SU-DHL-6 (cell line): ENCODE data around the gene ANGPTL8.

Experiments used
- EZH2phosphoT487 ChIP-seq: fragments of 200-600 bp; sonication (generic), shearing (Covaris generic); conservative IDR thresholded peaks from 2 replicates; pipeline ENCODE4 v1.6.1; 2018; ENCODE audit warnings: mild to moderate bottlenecking, antibody characterized with exemption, low read length, moderate library complexity, mixed read lengths
- TF ChIP-seq, protein P1 (sequence below): fragments of 200-600 bp; sonication (generic); IDR thresholded peaks from one replicate; pipeline ENCODE4 v1.5.1; 2017; ENCODE audit warnings: antibody characterized with exemption, mild to moderate bottlenecking, low read length, moderate library complexity; ENCODE audit not compliant: insufficient read depth, poor library complexity, severe bottlenecking

DNA sequence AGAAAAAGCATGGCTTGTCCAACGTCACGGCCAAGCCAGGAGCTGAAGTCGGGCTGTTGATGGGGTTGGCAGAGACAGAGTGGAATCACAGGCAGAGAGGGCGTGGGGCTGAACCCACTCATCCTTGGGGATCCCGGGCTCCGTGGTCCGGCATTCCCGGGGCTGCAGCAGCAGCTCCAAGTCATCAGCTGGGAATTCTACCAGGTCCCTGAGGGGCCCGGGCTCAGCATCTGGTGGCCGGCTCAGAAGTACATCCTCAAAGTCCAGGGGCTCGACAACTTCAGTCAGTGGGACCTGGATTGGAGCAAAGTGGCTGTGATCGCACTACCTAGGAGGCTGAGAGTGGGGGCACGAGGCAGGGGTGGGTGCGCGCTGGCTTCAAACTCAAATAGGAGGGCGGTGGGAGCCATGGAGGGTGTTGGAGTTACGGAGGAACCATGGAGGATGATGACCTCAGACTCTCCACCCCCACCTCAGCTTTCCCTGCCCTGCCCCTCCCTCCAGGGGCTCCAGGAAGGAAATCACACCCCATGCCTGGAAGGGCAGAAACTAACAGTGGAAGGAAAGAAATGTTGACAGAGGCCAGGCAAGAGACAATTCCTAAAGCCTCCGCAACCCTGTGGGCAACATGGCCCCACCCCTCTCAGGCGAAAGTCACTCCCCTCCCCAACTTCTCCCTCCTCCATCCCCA, 13.4 kb downstream of the ANGPTL8 start:
- TF ChIP-seq, protein P1, sequence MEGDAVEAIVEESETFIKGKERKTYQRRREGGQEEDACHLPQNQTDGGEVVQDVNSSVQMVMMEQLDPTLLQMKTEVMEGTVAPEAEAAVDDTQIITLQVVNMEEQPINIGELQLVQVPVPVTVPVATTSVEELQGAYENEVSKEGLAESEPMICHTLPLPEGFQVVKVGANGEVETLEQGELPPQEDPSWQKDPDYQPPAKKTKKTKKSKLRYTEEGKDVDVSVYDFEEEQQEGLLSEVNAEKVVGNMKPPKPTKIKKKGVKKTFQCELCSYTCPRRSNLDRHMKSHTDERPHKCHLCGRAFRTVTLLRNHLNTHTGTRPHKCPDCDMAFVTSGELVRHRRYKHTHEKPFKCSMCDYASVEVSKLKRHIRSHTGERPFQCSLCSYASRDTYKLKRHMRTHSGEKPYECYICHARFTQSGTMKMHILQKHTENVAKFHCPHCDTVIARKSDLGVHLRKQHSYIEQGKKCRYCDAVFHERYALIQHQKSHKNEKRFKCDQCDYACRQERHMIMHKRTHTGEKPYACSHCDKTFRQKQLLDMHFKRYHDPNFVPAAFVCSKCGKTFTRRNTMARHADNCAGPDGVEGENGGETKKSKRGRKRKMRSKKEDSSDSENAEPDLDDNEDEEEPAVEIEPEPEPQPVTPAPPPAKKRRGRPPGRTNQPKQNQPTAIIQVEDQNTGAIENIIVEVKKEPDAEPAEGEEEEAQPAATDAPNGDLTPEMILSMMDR, result no peak
- TF ChIP-seq EZH2phosphoT487, result no peak
